NT2/D1 (cell line): ENCODE data around the gene PPHLN1.

ENCODE experiments used
- DNase-seq: peaks from one replicate; pipeline ENCODE4 v3.0.0-alpha.2; 2011; ENCODE audit warnings: low read depth, low spot score
- H3K27me3 ChIP-seq: 2 replicates; pipeline ENCODE4 v1.6.0; 2011; ENCODE audit warnings: mild to moderate bottlenecking; ENCODE audit not compliant: insufficient read length, insufficient read depth
- H3K36me3 ChIP-seq: 2 replicates; pipeline ENCODE4 v1.6.1; 2011; ENCODE audit warnings: mild to moderate bottlenecking, low read length, mixed read lengths; ENCODE audit not compliant: insufficient read depth, insufficient read length
- H3K4me1 ChIP-seq: 2 replicates; pipeline ENCODE4 v1.5.1; 2011; ENCODE audit not compliant: insufficient read depth, insufficient read length
- H3K4me3 ChIP-seq: 2 replicates; pipeline ENCODE4 v1.5.1; 2011; ENCODE audit warnings: low read depth; ENCODE audit not compliant: insufficient read length
- H3K9ac ChIP-seq: 2 replicates; pipeline ENCODE4 v1.6.0; 2011; ENCODE audit warnings: low read depth; ENCODE audit not compliant: insufficient read length
- H3K9me3 ChIP-seq: 2 replicates; pipeline ENCODE4 v1.5.1; 2011; ENCODE audit warnings: mild to moderate bottlenecking, low read length; ENCODE audit not compliant: insufficient read depth
- SUZ12 ChIP-seq: IDR thresholded peaks from 2 replicates; pipeline ENCODE4 v1.6.1; 2011; ENCODE audit not compliant: insufficient read length, insufficient read depth; ENCODE audit errors: extremely low read depth
- YY1 ChIP-seq: IDR thresholded peaks from 2 replicates; pipeline ENCODE4 v1.6.1; 2011; ENCODE audit not compliant: insufficient read length, insufficient read depth
- ZNF274 ChIP-seq: IDR thresholded peaks from 2 replicates; pipeline ENCODE4 v1.6.1; 2011; ENCODE audit warnings: mild to moderate bottlenecking, low read depth, low read length

The PPHLN1 gene

GRCh38 chr12:42482041-42482747 is 156.2 kb downstream of the PPHLN1 start:
- Histone ChIP-seq H3K36me3 (peaks cover 7% of the 10 kb centered on the region), H3K9ac (peak overlapping the region; percentile 97), H3K4me1 (no peaks in the 10 kb centered on the region), H3K4me3 (peak overlapping the region; percentile 90), H3K27me3 (peaks cover 15% of the 10 kb centered on the region), H3K9me3 (no peaks in the 10 kb centered on the region)
- no peak for TF ChIP-seq YY1
- TF ChIP-seq SUZ12: no peak
- no peak for TF ChIP-seq ZNF274
- DNase-seq: no peak

DNA sequence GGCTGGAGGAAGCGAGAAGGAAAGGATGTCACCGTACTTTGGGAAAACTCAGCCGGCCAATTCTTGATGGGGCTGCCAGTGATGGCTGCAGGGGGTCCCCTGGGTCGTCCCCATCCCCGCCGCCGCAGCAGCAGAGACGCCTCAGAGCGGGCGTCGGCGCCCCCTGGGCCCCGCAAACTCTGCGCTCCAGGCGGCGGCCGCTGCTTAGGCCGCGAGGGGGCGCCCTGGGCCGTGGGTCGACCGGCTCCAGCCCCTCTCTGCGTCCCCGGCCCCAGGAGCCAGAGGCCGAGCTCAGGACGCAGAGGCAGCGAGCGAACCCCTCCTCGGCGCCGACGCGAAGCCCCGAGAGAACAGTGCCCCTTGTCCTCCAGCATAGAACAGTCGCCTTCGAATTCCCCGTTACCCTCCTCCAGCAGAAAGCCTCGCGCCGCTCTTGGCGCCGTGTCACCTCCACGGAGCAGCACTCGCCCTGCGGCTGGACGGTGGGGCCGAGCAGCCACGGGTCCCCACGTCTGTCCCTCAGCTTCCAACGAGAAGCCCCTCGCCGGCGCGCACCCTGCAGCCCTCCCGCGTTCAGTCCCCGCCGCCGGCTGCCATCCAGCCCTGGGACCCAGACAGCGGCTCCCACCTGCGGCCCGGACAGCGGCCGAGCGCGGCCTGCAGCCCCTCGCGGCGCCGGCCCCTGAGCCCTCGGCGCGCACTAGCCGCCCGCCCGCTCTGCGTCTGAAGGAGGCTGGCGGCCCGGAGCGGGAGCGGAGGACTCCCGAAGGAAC is 157.0 kb downstream of the PPHLN1 start:
- peaks cover 18% of the 10 kb centered on the region for H3K27me3 ChIP-seq
- H3K9me3 ChIP-seq: no peaks in the 10 kb centered on the region
- peak overlapping the region; percentile 90 for H3K4me3 ChIP-seq
- peaks cover 7% of the 10 kb centered on the region for H3K36me3 ChIP-seq
- DNase-seq: peak; percentile 71
- H3K9ac ChIP-seq: peak overlapping the region; percentile 97
- TF ChIP-seq YY1 (no peak), ZNF274 (no peak), SUZ12 (no peak)
- H3K4me1 ChIP-seq: no peaks in the 10 kb centered on the region

DNA sequence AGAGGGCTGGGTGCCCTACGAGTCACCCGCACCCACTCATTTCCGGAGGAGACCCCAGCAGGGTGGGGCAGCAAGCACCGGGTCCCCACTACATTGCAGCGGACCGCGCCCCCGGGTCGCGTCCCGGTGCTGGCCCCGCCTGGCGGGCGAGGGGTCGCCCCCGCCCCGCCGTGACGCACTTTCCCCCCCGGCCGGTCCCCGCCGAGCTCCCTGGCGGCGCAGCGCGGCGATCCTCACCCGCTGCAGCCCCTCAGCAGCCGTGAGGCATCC is 157.5 kb downstream of the PPHLN1 start:
- peak overlapping the region; percentile 90 for H3K4me3 ChIP-seq
- peaks cover 7% of the 10 kb centered on the region for H3K36me3 ChIP-seq
- peak overlapping the region; percentile 97 for H3K9ac ChIP-seq
- H3K9me3 ChIP-seq: no peaks in the 10 kb centered on the region
- TF ChIP-seq YY1 (no peak), ZNF274 (no peak), SUZ12 (no peak)
- peaks cover 18% of the 10 kb centered on the region for H3K27me3 ChIP-seq
- DNase-seq: no peak
- no peaks in the 10 kb centered on the region for H3K4me1 ChIP-seq

DNA sequence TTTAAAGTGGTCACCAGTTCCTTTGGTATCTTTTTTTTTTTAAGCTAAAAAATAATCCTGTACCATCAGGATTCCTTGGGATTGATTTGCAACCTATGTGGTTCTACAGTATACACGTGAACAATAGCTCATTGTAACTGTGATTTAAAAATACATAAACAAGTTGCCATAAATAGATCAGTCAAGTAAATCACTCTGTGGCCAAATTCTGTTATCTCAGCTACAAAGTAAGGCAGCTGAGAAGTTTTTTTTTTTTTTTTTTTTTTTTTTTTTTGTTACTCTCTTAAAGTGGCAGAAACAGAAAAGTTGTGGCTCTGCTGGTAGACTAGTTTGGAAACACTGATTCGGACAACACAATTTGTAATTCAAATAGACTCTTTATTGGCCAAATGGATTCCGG is 159.0 kb downstream of the PPHLN1 start:
- Histone ChIP-seq H3K4me1 (no peaks in the 10 kb centered on the region), H3K27me3 (peaks cover 16% of the 10 kb centered on the region), H3K9ac (no peak overlapping the region), H3K36me3 (peaks cover under 1% of the 10 kb centered on the region), H3K9me3 (no peaks in the 10 kb centered on the region), H3K4me3 (no peak overlapping the region)
- DNase-seq: no peak
- no peak for TF ChIP-seq ZNF274
- TF ChIP-seq SUZ12: no peak
- no peak for TF ChIP-seq YY1

DNA sequence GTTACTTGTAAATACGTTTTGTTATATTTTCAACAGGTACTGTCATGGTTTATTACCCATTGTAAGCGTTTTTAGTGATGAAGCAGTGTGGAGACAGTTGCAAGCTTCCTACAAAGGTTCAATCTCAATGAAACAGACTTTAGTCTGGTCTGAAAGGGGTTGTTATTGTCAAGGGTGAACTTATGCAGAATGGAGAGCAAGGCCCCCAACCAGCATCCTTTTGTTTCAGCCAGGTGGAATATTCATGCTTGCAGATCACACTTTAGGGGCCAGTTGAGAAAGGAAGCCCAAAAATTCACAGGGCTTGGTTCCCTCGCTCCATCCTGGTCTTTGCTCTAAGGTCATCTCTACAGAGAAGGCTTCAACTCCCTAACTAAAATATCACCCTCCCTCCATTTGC is 159.9 kb downstream of the PPHLN1 start:
- Histone ChIP-seq H3K9ac (no peak overlapping the region), H3K27me3 (peaks cover 8% of the 10 kb centered on the region), H3K9me3 (no peaks in the 10 kb centered on the region), H3K4me1 (no peaks in the 10 kb centered on the region), H3K36me3 (no peaks in the 10 kb centered on the region), H3K4me3 (no peak overlapping the region)
- TF ChIP-seq ZNF274 (no peak), YY1 (no peak), SUZ12 (no peak)
- peak; percentile 92 for DNase-seq

DNA sequence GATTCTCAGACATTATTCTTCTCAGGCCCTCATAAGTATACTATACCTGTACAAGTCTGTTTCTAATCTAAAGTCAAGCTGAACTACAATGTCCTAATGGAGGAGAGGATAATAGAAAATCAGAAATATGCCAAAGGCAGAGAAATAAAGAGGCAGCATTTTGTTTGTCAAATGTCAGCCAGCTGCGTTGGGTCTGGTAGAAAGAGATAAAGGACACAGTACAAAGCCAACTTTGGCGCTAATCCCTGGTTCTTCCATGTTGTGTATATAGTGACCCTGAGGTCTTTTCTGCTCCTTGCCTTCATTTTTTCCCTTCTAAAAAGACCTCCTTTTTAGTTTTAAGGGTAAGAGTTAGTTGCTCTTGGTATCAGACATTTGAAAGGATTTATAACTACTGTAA is 160.4 kb downstream of the PPHLN1 start:
- no peak for DNase-seq
- H3K27me3 ChIP-seq: peaks cover 4% of the 10 kb centered on the region
- TF ChIP-seq SUZ12 (no peak), YY1 (no peak), ZNF274 (no peak)
- H3K4me3 ChIP-seq: no peak overlapping the region
- H3K9ac ChIP-seq: peak overlapping the region; percentile 12
- H3K9me3 ChIP-seq: no peaks in the 10 kb centered on the region
- H3K36me3 ChIP-seq: no peaks in the 10 kb centered on the region
- H3K4me1 ChIP-seq: no peaks in the 10 kb centered on the region

- Histone ChIP-seq H3K9me3 (no peaks in the 10 kb centered on the region), H3K36me3 (no peaks in the 10 kb centered on the region), H3K27me3 (peaks cover 4% of the 10 kb centered on the region), H3K9ac (no peak overlapping the region), H3K4me3 (no peak overlapping the region), H3K4me1 (no peaks in the 10 kb centered on the region)
- DNase-seq: no peak
- TF ChIP-seq SUZ12 (no peak), ZNF274 (no peak), YY1 (no peak)
Measured at GRCh38 chr12:42490261-42490842, 164.4 kb downstream of the PPHLN1 start.
